WTC11 (cell line): ENCODE data around the gene CCDC158. TPM values are rescaled to one million over a fixed set of nuclear protein-coding genes. Genes with fewer than 3 reads are reported as not detected.

Source experiments
- ATAC-seq: fragments of 200-7000 bp; cut with Tn5 transposase; 2 replicates; pipeline ENCODE4 v1.10.0; 2021; ENCODE audit warnings: mild to moderate bottlenecking, moderate library complexity
- CTCF ChIA-PET: fragments of 300-600 bp; sonication (Branson Sonifier 250); formaldehyde crosslinking; loops from one replicate; lab custom pipeline; 2021; ENCODE audit warnings: antibody characterized with exemption; lab: Charles Lee
- POLR2A ChIA-PET: fragments of 350-600 bp; sonication (Branson Sonifier 250); formaldehyde crosslinking; loops from one replicate; lab custom pipeline; 2021; ENCODE audit warnings: antibody characterized with exemption; lab: Charles Lee
- DNase-seq: peaks from one replicate; pipeline ENCODE4 v3.0.0; 2021; ENCODE audit warnings: low spot score
- H3K27ac Mint-ChIP-seq: 2 replicates; pipeline ENCODE4 v1.8.0; 2021; ENCODE audit warnings: mixed read lengths
- H3K27me3 Mint-ChIP-seq: 2 replicates; pipeline ENCODE4 v1.8.0; 2021; ENCODE audit warnings: low read depth, mild to moderate bottlenecking, moderate library complexity, mixed read lengths
- H3K36me3 Mint-ChIP-seq: 2 replicates; pipeline ENCODE4 v1.8.0; 2021; ENCODE audit warnings: mixed read lengths
- H3K4me1 Mint-ChIP-seq: 2 replicates; pipeline ENCODE4 v1.8.0; 2022; ENCODE audit warnings: mixed read lengths
- H3K4me3 Mint-ChIP-seq: 2 replicates; pipeline ENCODE4 v1.8.0; 2021; ENCODE audit warnings: mild to moderate bottlenecking, moderate library complexity, mixed read lengths
- H3K9me3 Mint-ChIP-seq: 2 replicates; pipeline ENCODE4 v1.8.0; 2021; ENCODE audit warnings: mixed read lengths
- ARID4B ChIP-seq: sonication (generic); formaldehyde crosslinking; IDR thresholded peaks from 2 replicates; pipeline ENCODE4 v1.8.0; 2023; ENCODE audit warnings: missing genetic modification reagents, mild to moderate bottlenecking, borderline replicate concordance
- CREM ChIP-seq: sonication (generic); formaldehyde crosslinking; IDR thresholded peaks from 2 replicates; pipeline ENCODE4 v1.8.1; 2022; ENCODE audit warnings: mild to moderate bottlenecking, missing genetic modification reagents, moderate library complexity
- E2F1 ChIP-seq: sonication (generic); formaldehyde crosslinking; IDR thresholded peaks from 2 replicates; pipeline ENCODE4 v1.8.0; 2022; ENCODE audit warnings: mild to moderate bottlenecking, missing genetic modification reagents
- ERG ChIP-seq: fragments of 250-450 bp; sonication (Bioruptor Pico); IDR thresholded peaks from 2 replicates; pipeline ENCODE4 v1.8.0; 2021; ENCODE audit warnings: mild to moderate bottlenecking
- ESRRA ChIP-seq: sonication (generic); formaldehyde crosslinking; IDR thresholded peaks from 2 replicates; pipeline ENCODE4 v1.8.1; 2022; ENCODE audit warnings: mild to moderate bottlenecking, missing genetic modification reagents, borderline replicate concordance
- FOXP1 ChIP-seq: sonication (generic); formaldehyde crosslinking; IDR thresholded peaks from 2 replicates; pipeline ENCODE4 v1.8.0; 2022; ENCODE audit warnings: missing genetic modification reagents, mild to moderate bottlenecking, moderate library complexity, borderline replicate concordance
- IRF1 ChIP-seq: sonication (generic); formaldehyde crosslinking; IDR thresholded peaks from 2 replicates; pipeline ENCODE4 v1.8.0; 2023; ENCODE audit warnings: missing genetic modification reagents
- MXD4 ChIP-seq: fragments of 250-450 bp; sonication (Bioruptor Pico); IDR thresholded peaks from 2 replicates; pipeline ENCODE4 v1.8.0; 2021; ENCODE audit warnings: mild to moderate bottlenecking, moderate library complexity, borderline replicate concordance
- MYBL2 ChIP-seq: sonication (generic); formaldehyde crosslinking; IDR thresholded peaks from 2 replicates; pipeline ENCODE4 v1.8.1; 2023; ENCODE audit warnings: mild to moderate bottlenecking, moderate library complexity, missing genetic modification reagents
- NFYB ChIP-seq: sonication (generic); formaldehyde crosslinking; conservative IDR thresholded peaks from 2 replicates; pipeline ENCODE4 v1.8.0; 2022; ENCODE audit warnings: low read depth, missing genetic modification reagents
- PRRX2 ChIP-seq: fragments of 250-450 bp; sonication (Bioruptor Pico); IDR thresholded peaks from 2 replicates; pipeline ENCODE4 v1.8.0; 2021; ENCODE audit warnings: mild to moderate bottlenecking
- SOX15 ChIP-seq: fragments of 250-450 bp; sonication (Bioruptor Pico); IDR thresholded peaks from 2 replicates; pipeline ENCODE4 v1.9.0; 2021; ENCODE audit warnings: mild to moderate bottlenecking
- TCF7 ChIP-seq: sonication (generic); formaldehyde crosslinking; IDR thresholded peaks from 2 replicates; pipeline ENCODE4 v1.8.0; 2022; ENCODE audit warnings: mild to moderate bottlenecking, low read depth, missing genetic modification reagents, moderate library complexity
- TEAD1 ChIP-seq: sonication (generic); formaldehyde crosslinking; IDR thresholded peaks from 2 replicates; pipeline ENCODE4 v1.8.0; 2022; ENCODE audit warnings: mild to moderate bottlenecking, missing genetic modification reagents
- ZMAT4 ChIP-seq: fragments of 250-450 bp; sonication (Bioruptor Pico); IDR thresholded peaks from 2 replicates; pipeline ENCODE4 v1.9.0; 2021; ENCODE audit warnings: mild to moderate bottlenecking
- ZNF138 ChIP-seq: sonication (generic); formaldehyde crosslinking; conservative IDR thresholded peaks from 2 replicates; pipeline ENCODE4 v1.8.1; 2022; ENCODE audit warnings: mild to moderate bottlenecking, moderate library complexity, missing genetic modification reagents
- ZNF219 ChIP-seq: sonication (generic); formaldehyde crosslinking; IDR thresholded peaks from 2 replicates; pipeline ENCODE4 v1.8.0; 2023; ENCODE audit warnings: missing genetic modification reagents, mild to moderate bottlenecking, borderline replicate concordance
- ZNF396 ChIP-seq: fragments of 250-450 bp; sonication (Bioruptor Pico); IDR thresholded peaks from 2 replicates; pipeline ENCODE4 v1.8.0; 2021; ENCODE audit warnings: mild to moderate bottlenecking, moderate library complexity, borderline replicate concordance
- ZNF423 ChIP-seq: fragments of 250-450 bp; sonication (Bioruptor Pico); IDR thresholded peaks from 2 replicates; pipeline ENCODE4 v2.1.2; 2022; ENCODE audit warnings: mild to moderate bottlenecking, moderate library complexity
- total RNA-seq: library from RNA; stranded (reverse); gene quantifications from 3 replicates; pipeline ENCODE4 v1.2.3, GENCODE V29; 2021

CCDC158 gene
- total RNA-seq, 1 experiment from 2014 or later = 0.15 TPM

GRCh38 chr4:76366737-76367136 is 54.2 kb downstream of the CCDC158 start:
- no peak overlapping the region for H3K4me3 Mint-ChIP-seq
- no peak for ATAC-seq
- no peaks in the 10 kb centered on the region for H3K4me1 Mint-ChIP-seq
- DNase-seq = no peak
- ChIA-PET CTCF (interaction anchor here (1.1 kb wide), 1 partner anchor 11 kb away, joined by 8 read pairs; no protein-coding TSS in a partner anchor), POLR2A (no interaction called here)
- H3K36me3 Mint-ChIP-seq = no peaks in the 10 kb centered on the region
- TF ChIP-seq ERG (no peak), TCF7 (CRISPR knock-in tag) (no peak), FOXP1 (CRISPR knock-in tag) (no peak), PRRX2 (CRISPR knock-in tag) (no peak), ZNF219 (CRISPR knock-in tag) (no peak), MYBL2 (CRISPR knock-in tag) (no peak), ZNF423 (CRISPR knock-in tag) (no peak), ZNF396 (CRISPR knock-in tag) (no peak), ESRRA (no peak), E2F1 (no peak), IRF1 (CRISPR knock-in tag) (no peak), ARID4B (no peak)
- H3K27ac Mint-ChIP-seq = no peak overlapping the region
- no peaks in the 10 kb centered on the region for H3K27me3 Mint-ChIP-seq
- no peaks in the 10 kb centered on the region for H3K9me3 Mint-ChIP-seq

- ChIA-PET POLR2A (no interaction called here), CTCF (interaction anchor here (1.6 kb wide), 1 partner anchor 12 kb away, joined by 9 read pairs; no protein-coding TSS in a partner anchor)
- Mint-ChIP-seq H3K4me3 (no peak overlapping the region), H3K9me3 (peaks cover 6% of the 10 kb centered on the region), H3K36me3 (peaks cover 5% of the 10 kb centered on the region), H3K4me1 (no peaks in the 10 kb centered on the region), H3K27ac (no peak overlapping the region), H3K27me3 (no peaks in the 10 kb centered on the region)
- ATAC-seq = no peak
- TF ChIP-seq SOX15 (no peak), MXD4 (CRISPR knock-in tag) (no peak), ZMAT4 (CRISPR knock-in tag) (no peak), ZNF138 (CRISPR knock-in tag) (no peak), TEAD1 (CRISPR knock-in tag) (no peak), NFYB (CRISPR knock-in tag) (no peak), CREM (CRISPR knock-in tag) (no peak)
- no peak for DNase-seq
Measured at GRCh38 chr4:76365636-76366035, 55.3 kb downstream of the CCDC158 start.
